Esophagus squamous epithelium (tissue), 5 donors: ENCODE data around the gene C22orf31. TPM values are rescaled to one million over a fixed set of nuclear protein-coding genes. Genes with fewer than 3 reads are reported as not detected.
A peak's percentile ranks its signal among the peaks of the same experiment; 100 is the strongest.

Experiments used
- DNase-seq: peaks from one replicate; lab custom pipeline; 2025; lab: John Stamatoyannopoulos, UW
- H3K27ac ChIP-seq, 4 donors: fragments of 200-600 bp; sonication (generic); one replicate each; pipeline ENCODE4 v1.5.1; 2016 to 2019; ENCODE audit warnings: mild to moderate bottlenecking in 1 of 4
- H3K27me3 ChIP-seq, 4 donors: fragments of 200-600 bp; sonication (generic); 1 replicate in 3 of 4; 2 replicates in 1 of 4; pipeline versions ENCODE4 v1.5.1 to v1.6.0; 2017 to 2021; ENCODE audit warnings: antibody characterized with exemption in 1 of 4
- H3K36me3 ChIP-seq, 3 donors: fragments of 200-600 bp; sonication (generic); one replicate each; pipeline ENCODE4 v1.5.1; 2016 to 2019
- H3K4me1 ChIP-seq, 3 donors: fragments of 200-600 bp; sonication (generic); one replicate each; pipeline ENCODE4 v1.5.1; 2017 to 2019
- H3K4me3 ChIP-seq, 4 donors: fragments of 200-600 bp; sonication (generic); 1 replicate in 3 of 4; 2 replicates in 1 of 4; pipeline ENCODE4 v1.5.1; 2016 to 2019; ENCODE audit warnings: mild to moderate bottlenecking in 2 of 4, moderate library complexity in 1 of 4
- H3K9me3 ChIP-seq, 3 donors: fragments of 200-600 bp; sonication (generic); one replicate each; pipeline ENCODE4 v1.5.1; 2016 to 2019
- CTCF ChIP-seq, 6 experiments: fragments of 450-650 bp in 4 of 6; fragments of 200-600 bp in 2 of 6; sonication (generic) in 2 of 6; IDR thresholded peaks; one replicate each; pipeline ENCODE4 v1.5.1; 2016 to 2019; ENCODE audit warnings: antibody characterized with exemption in 6 of 6, mild to moderate bottlenecking in 4 of 6, moderate library complexity in 4 of 6
- POLR2A ChIP-seq, 4 donors: fragments of 450-650 bp; IDR thresholded peaks; one replicate each; pipeline ENCODE4 v1.6.1; 2017; ENCODE audit warnings: antibody characterized with exemption in 4 of 4, mild to moderate bottlenecking in 4 of 4, moderate library complexity in 3 of 4
- WGBS, 2 donors: methylation state at CpG; one replicate each; pipeline ENCODE4 v1.1.5; 2018; 5-methylcytosine and 5-hydroxymethylcytosine counted together
- intact Hi-C: fragments of 100-400 bp; cut with DNase I; formaldehyde crosslinking; loops from one replicate; pipeline ENCODE4 v1.15.0; 2022
- total RNA-seq, 4 donors: library from RNA; depleted of rRNA; stranded (reverse); fragments of >200 nt; gene quantifications; one replicate each; pipeline ENCODE4 v1.1.0, GENCODE V29; 2016
- donor health status: DM: yes; HTN: yes; CAD: no.

The C22orf31 gene
- total RNA-seq, 4 donors from 2014 or later = 0.38 TPM; not detected in 3

- Histone ChIP-seq H3K36me3 (peaks cover under 1 to 20% (median 12%) of the 10 kb centered on the region in 3 donors), H3K4me3 (no peak overlapping the region), H3K27ac (no peak overlapping the region), H3K9me3 (no peaks in the 10 kb centered on the region), H3K4me1 (peaks cover 0 to 11% (median 0%) of the 10 kb centered on the region in 3 donors), H3K27me3 (no peaks in the 10 kb centered on the region)
- WGBS, 2 donors = 80 to 85% methylated on average over 1 to 5 of the region's 10 CpGs
- intact Hi-C loops = no loop called here
- TF ChIP-seq CTCF (IDR thresholded peaks at IDR 0.05) (no peak), POLR2A (IDR thresholded peaks at IDR 0.05) (no peak)
- no peak for DNase-seq
Measured at GRCh38 chr22:29054251-29054767, 7.3 kb downstream of the C22orf31 start.

GRCh38 chr22:29053048-29053702 lies 8.5 kb downstream of the C22orf31 start:
- DNase-seq = no peak
- no peaks in the 10 kb centered on the region for H3K9me3 ChIP-seq
- no peak overlapping the region for H3K4me3 ChIP-seq
- no peak overlapping the region for H3K27ac ChIP-seq
- no peak for TF ChIP-seq CTCF (IDR thresholded peaks at IDR 0.05)
- TF ChIP-seq POLR2A (IDR thresholded peaks at IDR 0.05) = no peak
- WGBS, 2 donors = 83 to 92% methylated on average over 8 of the region's 8 CpGs
- H3K27me3 ChIP-seq = no peaks in the 10 kb centered on the region
- H3K4me1 ChIP-seq = peaks cover 0 to 13% (median 0%) of the 10 kb centered on the region in 3 donors
- intact Hi-C loops = no loop called here
- peaks cover 7 to 32% (median 15%) of the 10 kb centered on the region in 3 donors for H3K36me3 ChIP-seq

GRCh38 chr22:29050457-29050856 lies 11.2 kb downstream of the C22orf31 start:
- TF ChIP-seq CTCF (IDR thresholded peaks at IDR 0.05) (no peak), POLR2A (IDR thresholded peaks at IDR 0.05) (no peak)
- no peak for DNase-seq
- H3K36me3 ChIP-seq = peaks cover 7 to 59% (median 15%) of the 10 kb centered on the region in 3 donors
- intact Hi-C loops = no loop called here
- H3K9me3 ChIP-seq = no peaks in the 10 kb centered on the region
- 95 to 100% methylated on average over 4 to 8 of the region's 24 CpGs for WGBS, 2 donors
- no peak overlapping the region for H3K4me3 ChIP-seq
- H3K27ac ChIP-seq = no peak overlapping the region
- H3K4me1 ChIP-seq = peaks cover 0 to 13% (median 0%) of the 10 kb centered on the region in 3 donors
- H3K27me3 ChIP-seq = no peaks in the 10 kb centered on the region

GRCh38 chr22:29049655-29050263 lies 11.9 kb downstream of the C22orf31 start:
- WGBS, 2 donors = no CpG with 5 or more reads among the region's 38 CpGs
- TF ChIP-seq POLR2A (IDR thresholded peaks at IDR 0.05) (no peak), CTCF (IDR thresholded peaks at IDR 0.05) (no peak)
- no peaks in the 10 kb centered on the region for H3K9me3 ChIP-seq
- peak overlapping the region in 1 of 4 donors; percentile 21 for H3K27ac ChIP-seq
- no peaks in the 10 kb centered on the region for H3K27me3 ChIP-seq
- no peak overlapping the region for H3K4me3 ChIP-seq
- peaks cover 7 to 66% (median 15%) of the 10 kb centered on the region in 3 donors for H3K36me3 ChIP-seq
- intact Hi-C loops = no loop called here
- H3K4me1 ChIP-seq = peaks cover 0 to 18% (median 2%) of the 10 kb centered on the region in 3 donors
- no peak for DNase-seq
